Heart left ventricle (tissue), 13 donors: Measurements from ENCODE around the gene DNM3.

Experiments used
- CTCF ChIP-seq, 12 donors: fragments of 200-600 bp; sonication (generic) in 4 of 12; IDR thresholded peaks; one replicate each; pipeline versions ENCODE4 v1.5.0 to v1.8.0; 2018 to 2022; ENCODE audit warnings: antibody characterized with exemption in 12 of 12, mild to moderate bottlenecking in 5 of 12
- POLR2A ChIP-seq, 2 donors: fragments of 450-650 bp; IDR thresholded peaks; one replicate each; pipeline ENCODE4 v1.6.1; 2017; ENCODE audit warnings: antibody characterized with exemption in 2 of 2, mild to moderate bottlenecking in 2 of 2, moderate library complexity in 2 of 2
- donor health status: ischemic (EF 13 %, LVEDD 7.1; RV severe dilation, severe dysfunction).
- donor health status: DM: no; HTN: yes; CAD: no.
- donor health status: DM: no; HTN: no; CAD: no.
- donor health status: ischemic (EF 25% LVEDD 6.9; RV normal size, moderate dysfunction).
- donor health status: ischemic (EF 25% LVEDD 5.7; RV mildly dilated, moderate dysfunction).
- donor health status: ischemic (EF 35%, LVEDD 5.7; RV mildly dilated, moderate dysfunction).
- donor health status: nonischemic (EF 11% LVEDD 7.7; RV severe dilation, severe dysfunction).
- donor health status: DM: yes; HTN: yes; CAD: no.
- donor health status: PGD.
- donor health status: ischemic (EF 29% LVEDD 5.4; RV normal size, mild dysfunction).
- donor health status: nonischemic (EF 23%, LVEDD 6.1; RV moderate dilation, normal function).

GRCh38 chr1:172051898-172052297 lies 210.6 kb downstream of the DNM3 start:
- TF ChIP-seq CTCF (IDR thresholded peaks at IDR 0.05) (no peak), POLR2A (IDR thresholded peaks at IDR 0.05) (no peak)
